ENCODE data around the gene RPTOR. TPM values are rescaled to one million over a fixed set of nuclear protein-coding genes. Genes with fewer than 3 reads are reported as not detected.

RPTOR gene
- total RNA-seq, 1 experiment from 2014 or later = 58.0 TPM

- intact Hi-C loops (cut with micrococcal nuclease; ENCODE audit: unreplicated experiment) (no loop called here), in situ Hi-C loops (cut with HindIII; ENCODE audit: low pct_unique_long_range_greater_than_20kb, low sequenced_read_pairs) (no loop called here)
- ATAC-seq = no peak
- DNase-seq (ENCODE audit: low read depth, low spot score) = no peak
- Histone ChIP-seq H3K4me1 (ENCODE audit: control insufficient read depth, insufficient read depth, low read length) (no peaks in the 10 kb centered on the region), H3K4me3 (ENCODE audit: low read depth in 2 of 2, low read length in 2 of 2) (no peak overlapping the region), H3K9me3 (ENCODE audit: control insufficient read depth, insufficient read depth, low read depth, low read length) (no peaks in the 10 kb centered on the region), H3K36me3 (ENCODE audit: control insufficient read depth, insufficient read depth, low read length) (no peaks in the 10 kb centered on the region; the same call in 1 of the 2 replicates), H3K27me3 (ENCODE audit: control insufficient read depth, insufficient read depth, low read length) (no peaks in the 10 kb centered on the region), H3K27ac (ENCODE audit: low read length) (no peak overlapping the region)
- POLR2A ChIA-PET = no interaction called here
- CTCF ChIA-PET = no interaction called here
- no peak for TF ChIP-seq TCF7L2 (IDR thresholded peaks at IDR 0.05; ENCODE audit: low read depth, low read length)
- TSS peak; percentile 68 for BruUV-seq (replicated peaks)
These were observed 336.7 kb downstream of the RPTOR start for GRCh38 chr17:80881306-80881705.

- in situ Hi-C loops (cut with HindIII; ENCODE audit: low pct_unique_long_range_greater_than_20kb, low sequenced_read_pairs) (no loop called here), intact Hi-C loops (cut with micrococcal nuclease; ENCODE audit: unreplicated experiment) (no loop called here)
- no peak overlapping the region for H3K27ac ChIP-seq (ENCODE audit: low read length)
- no peak for ATAC-seq
- no peaks in the 10 kb centered on the region for H3K4me1 ChIP-seq (ENCODE audit: control insufficient read depth, insufficient read depth, low read length)
- DNase-seq (ENCODE audit: low read depth, low spot score) = no peak
- no peak overlapping the region for H3K4me3 ChIP-seq (ENCODE audit: low read depth in 2 of 2, low read length in 2 of 2)
- no peaks in the 10 kb centered on the region for H3K9me3 ChIP-seq (ENCODE audit: control insufficient read depth, insufficient read depth, low read depth, low read length)
- POLR2A ChIA-PET = interaction anchor here (0.5 kb wide), 1 partner anchor 427 kb away, joined by 10 read pairs; no protein-coding TSS in a partner anchor
- no TSS peak for BruUV-seq (replicated peaks)
- no peaks in the 10 kb centered on the region for H3K27me3 ChIP-seq (ENCODE audit: control insufficient read depth, insufficient read depth, low read length)
- no peaks in the 10 kb centered on the region; the same call in 1 of the 2 replicates for H3K36me3 ChIP-seq (ENCODE audit: control insufficient read depth, insufficient read depth, low read length)
- TF ChIP-seq REST (IDR thresholded peaks at IDR 0.05; ENCODE audit: insufficient read depth in 1 of 2, low read depth in 2 of 2, low read length in 1 of 2) = no peak
- no peak for TF ChIP-seq CTCF (IDR thresholded peaks at IDR 0.05)
- CTCF ChIA-PET = no interaction called here
These were observed 337.7 kb downstream of the RPTOR start for GRCh38 chr17:80882323-80882722.

GRCh38 chr17:80882926-80883685 is 338.5 kb downstream of the RPTOR start:
- no peaks in the 10 kb centered on the region for H3K27me3 ChIP-seq (ENCODE audit: control insufficient read depth, insufficient read depth, low read length)
- ChIA-PET POLR2A (no interaction called here), CTCF (no interaction called here)
- no peak for DNase-seq (ENCODE audit: low read depth, low spot score)
- in situ Hi-C loops (cut with HindIII; ENCODE audit: low pct_unique_long_range_greater_than_20kb, low sequenced_read_pairs) = no loop called here
- no peak for ATAC-seq
- no peaks in the 10 kb centered on the region for H3K9me3 ChIP-seq (ENCODE audit: control insufficient read depth, insufficient read depth, low read depth, low read length)
- BruUV-seq (replicated peaks) = no TSS peak
- no peak for TF ChIP-seq SIN3A (IDR thresholded peaks at IDR 0.05; ENCODE audit: borderline replicate concordance, insufficient read depth, low read depth, low read length)
- TF ChIP-seq POLR2AphosphoS5 (IDR thresholded peaks at IDR 0.05; ENCODE audit: low read depth, low read length) = no peak
- no peak for TF ChIP-seq TCF7L2 (IDR thresholded peaks at IDR 0.05; ENCODE audit: low read depth, low read length)
- no peak for TF ChIP-seq CTCF (IDR thresholded peaks at IDR 0.05)
- no peak for TF ChIP-seq REST (IDR thresholded peaks at IDR 0.05; ENCODE audit: insufficient read depth in 1 of 2, low read depth in 2 of 2, low read length in 1 of 2)
- intact Hi-C loops (cut with micrococcal nuclease; ENCODE audit: unreplicated experiment) = no loop called here
- H3K4me1 ChIP-seq (ENCODE audit: control insufficient read depth, insufficient read depth, low read length) = no peaks in the 10 kb centered on the region
- no peaks in the 10 kb centered on the region; the same call in 1 of the 2 replicates for H3K36me3 ChIP-seq (ENCODE audit: control insufficient read depth, insufficient read depth, low read length)
- no peak overlapping the region for H3K27ac ChIP-seq (ENCODE audit: low read length)
- H3K4me3 ChIP-seq (ENCODE audit: low read depth in 2 of 2, low read length in 2 of 2) = no peak overlapping the region
